DOHH2 (cell line): Measurements from ENCODE around the gene DCLK1.

Experiments
- EZH2phosphoT487 ChIP-seq: fragments of 200-600 bp; sonication (generic); IDR thresholded peaks from 2 replicates; pipeline ENCODE4 v1.6.1; 2017; ENCODE audit warnings: borderline replicate concordance, mild to moderate bottlenecking, antibody characterized with exemption, low read length, moderate library complexity, mixed read lengths
- TF ChIP-seq, protein P1 (sequence below): fragments of 200-600 bp; sonication (generic); IDR thresholded peaks from one replicate; pipeline ENCODE4 v1.5.1; 2014; ENCODE audit warnings: antibody characterized with exemption, mild to moderate bottlenecking, low read depth, low read length; ENCODE audit not compliant: poor library complexity, severe bottlenecking

GRCh38 chr13:35731471-35731870, 399.7 kb downstream of the DCLK1 start:
- TF ChIP-seq, protein P1, sequence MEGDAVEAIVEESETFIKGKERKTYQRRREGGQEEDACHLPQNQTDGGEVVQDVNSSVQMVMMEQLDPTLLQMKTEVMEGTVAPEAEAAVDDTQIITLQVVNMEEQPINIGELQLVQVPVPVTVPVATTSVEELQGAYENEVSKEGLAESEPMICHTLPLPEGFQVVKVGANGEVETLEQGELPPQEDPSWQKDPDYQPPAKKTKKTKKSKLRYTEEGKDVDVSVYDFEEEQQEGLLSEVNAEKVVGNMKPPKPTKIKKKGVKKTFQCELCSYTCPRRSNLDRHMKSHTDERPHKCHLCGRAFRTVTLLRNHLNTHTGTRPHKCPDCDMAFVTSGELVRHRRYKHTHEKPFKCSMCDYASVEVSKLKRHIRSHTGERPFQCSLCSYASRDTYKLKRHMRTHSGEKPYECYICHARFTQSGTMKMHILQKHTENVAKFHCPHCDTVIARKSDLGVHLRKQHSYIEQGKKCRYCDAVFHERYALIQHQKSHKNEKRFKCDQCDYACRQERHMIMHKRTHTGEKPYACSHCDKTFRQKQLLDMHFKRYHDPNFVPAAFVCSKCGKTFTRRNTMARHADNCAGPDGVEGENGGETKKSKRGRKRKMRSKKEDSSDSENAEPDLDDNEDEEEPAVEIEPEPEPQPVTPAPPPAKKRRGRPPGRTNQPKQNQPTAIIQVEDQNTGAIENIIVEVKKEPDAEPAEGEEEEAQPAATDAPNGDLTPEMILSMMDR: no peak
- TF ChIP-seq EZH2phosphoT487: no peak
